NCI-H1417 (cell line): ENCODE measurements around the gene GAST.
"Not testable (repeated sequence)": the region's sequence is repeated elsewhere in the genome, so short reads cannot be mapped to it uniquely, and the experiment has no call there.

Experiments
- DNase-seq, 3 experiments: peaks; one replicate each; lab custom pipeline; 2025; lab: John Stamatoyannopoulos, UW

The GAST gene, protein sequence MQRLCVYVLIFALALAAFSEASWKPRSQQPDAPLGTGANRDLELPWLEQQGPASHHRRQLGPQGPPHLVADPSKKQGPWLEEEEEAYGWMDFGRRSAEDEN

DNA sequence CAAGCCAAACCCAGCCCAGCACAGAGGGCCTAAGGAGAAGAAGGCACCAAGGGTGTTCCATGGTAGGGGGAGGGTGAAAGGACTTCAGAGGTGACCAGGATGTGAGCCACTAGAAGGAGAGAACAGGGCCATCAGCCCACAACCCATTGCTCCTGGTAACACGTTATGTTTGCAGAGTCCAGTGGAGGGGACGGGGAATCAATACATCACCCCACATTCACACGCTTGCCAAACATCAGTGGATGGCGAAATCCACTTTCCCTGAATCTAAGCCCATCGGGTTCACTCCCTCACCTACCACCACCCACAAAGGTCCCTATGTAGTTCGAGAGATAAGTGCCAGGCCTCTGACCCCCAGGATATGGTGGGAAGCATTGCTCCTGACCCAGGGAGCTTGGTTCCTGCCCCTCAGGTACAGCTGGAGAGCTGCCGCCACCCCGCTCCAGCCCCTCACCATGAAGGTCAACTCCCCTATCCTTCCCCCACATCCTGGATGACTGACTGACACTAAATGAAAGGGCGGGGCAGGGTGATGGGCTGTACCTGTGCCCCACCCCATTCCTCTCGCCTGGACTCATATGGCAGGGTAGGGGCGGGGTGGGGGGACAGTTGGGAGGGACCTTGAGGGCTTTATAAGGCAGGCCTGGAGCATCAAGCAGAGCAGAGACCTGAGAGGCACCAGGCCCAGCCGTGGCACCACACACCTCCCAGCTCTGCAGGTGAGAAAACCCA lies at the start of gene GAST:
Gene GAST (plus strand): TSS at position 663 of the 732 bp plus-strand sequence. CDS start 3,106 bp downstream, outside the sequence.
- DNase-seq = no peak

DNA sequence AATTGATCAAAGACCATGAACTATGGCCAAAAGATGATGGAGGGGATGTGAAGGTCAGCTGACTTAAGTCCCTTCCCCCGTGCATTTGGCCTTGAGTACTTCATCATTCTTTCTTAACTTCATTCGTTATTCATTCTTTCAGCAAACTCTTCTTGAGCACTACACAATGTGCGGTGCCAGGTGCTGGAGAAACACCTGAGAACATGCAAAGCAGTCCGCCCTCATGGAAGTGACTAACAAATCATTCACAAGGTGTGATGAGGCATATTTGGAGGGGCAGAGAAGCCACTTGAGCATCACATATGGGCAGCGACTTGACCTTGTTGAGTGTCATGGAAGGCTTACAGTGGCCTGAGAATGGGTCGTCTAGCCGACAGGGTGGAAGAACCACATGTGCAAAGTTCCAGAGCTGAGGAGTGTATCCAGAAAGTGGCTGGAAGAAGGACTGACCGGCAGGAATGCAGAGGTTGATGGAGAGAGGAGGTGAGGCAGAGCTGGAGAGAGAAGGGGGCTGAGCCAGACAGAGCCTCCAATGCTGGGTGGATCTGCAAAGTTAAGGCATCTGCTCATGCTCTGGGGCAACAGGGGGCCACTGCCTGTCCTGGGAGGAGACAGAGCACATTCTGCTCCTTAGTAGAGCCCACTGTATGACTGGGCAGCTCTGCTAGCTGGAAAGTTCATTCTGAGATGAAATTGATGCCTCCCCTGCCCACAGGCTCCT lies 48.5 kb upstream of the GAST start:
- no peak for DNase-seq

DNA sequence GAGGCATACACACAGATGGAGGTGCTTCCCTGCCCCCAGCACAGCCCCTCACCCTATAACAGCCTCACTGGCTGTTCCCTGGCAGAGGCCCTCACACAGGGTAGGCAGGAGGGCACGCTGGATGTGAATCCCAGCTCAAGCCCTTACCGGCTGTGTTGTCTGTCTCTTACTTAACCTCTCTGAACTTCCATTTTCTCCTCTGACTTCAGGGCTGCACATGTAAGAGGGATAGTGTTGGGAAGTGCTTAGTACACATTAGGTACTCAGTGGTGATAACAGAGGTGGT lies 48.0 kb upstream of the GAST start:
- DNase-seq = no peak

DNA sequence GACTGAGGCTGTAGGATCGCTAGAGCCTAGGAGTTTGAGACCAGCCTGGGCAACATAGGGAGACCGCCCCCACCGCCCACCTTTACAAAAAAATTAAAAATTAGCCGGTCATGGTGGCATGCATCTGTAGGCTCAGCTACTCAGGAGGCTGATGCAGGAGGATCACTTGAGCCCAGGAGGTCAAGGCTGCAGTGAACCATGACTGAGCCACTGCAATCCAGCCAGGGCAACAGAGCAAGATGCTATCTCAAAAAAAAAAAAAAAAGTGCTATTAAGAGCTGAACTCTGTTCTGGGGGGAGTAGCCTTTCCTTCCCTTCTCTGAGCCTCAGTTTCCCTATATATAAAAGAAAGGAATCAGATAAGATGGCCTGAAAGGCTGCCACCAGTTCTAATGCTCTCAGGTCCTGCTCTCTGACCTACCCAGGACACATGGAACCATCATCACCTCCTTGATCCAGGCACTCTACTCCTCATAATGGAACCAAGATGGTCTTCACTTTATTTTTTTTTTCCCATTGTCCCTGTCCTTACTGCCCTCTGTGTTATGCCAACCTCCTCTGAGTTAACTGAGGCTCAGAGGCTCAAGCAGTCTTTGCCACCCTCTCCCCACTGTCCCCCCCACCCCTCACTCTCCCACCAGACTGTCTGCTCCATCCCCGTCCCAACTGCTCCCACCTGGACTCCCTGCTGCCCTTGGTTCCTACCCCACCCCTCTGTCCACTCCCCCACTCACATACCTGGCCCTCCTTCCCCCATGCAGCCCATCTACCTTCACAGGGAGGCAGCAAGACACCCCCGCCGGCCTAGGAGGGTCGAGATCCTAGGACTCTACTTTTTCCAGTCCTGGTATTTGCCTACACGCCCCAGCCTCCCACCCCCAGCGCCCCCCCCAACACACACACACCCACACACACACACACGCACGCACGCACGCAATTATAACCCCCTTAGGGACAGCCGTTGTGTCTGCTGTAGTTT lies 47.3 kb upstream of the GAST start:
- DNase-seq = no peak

DNA sequence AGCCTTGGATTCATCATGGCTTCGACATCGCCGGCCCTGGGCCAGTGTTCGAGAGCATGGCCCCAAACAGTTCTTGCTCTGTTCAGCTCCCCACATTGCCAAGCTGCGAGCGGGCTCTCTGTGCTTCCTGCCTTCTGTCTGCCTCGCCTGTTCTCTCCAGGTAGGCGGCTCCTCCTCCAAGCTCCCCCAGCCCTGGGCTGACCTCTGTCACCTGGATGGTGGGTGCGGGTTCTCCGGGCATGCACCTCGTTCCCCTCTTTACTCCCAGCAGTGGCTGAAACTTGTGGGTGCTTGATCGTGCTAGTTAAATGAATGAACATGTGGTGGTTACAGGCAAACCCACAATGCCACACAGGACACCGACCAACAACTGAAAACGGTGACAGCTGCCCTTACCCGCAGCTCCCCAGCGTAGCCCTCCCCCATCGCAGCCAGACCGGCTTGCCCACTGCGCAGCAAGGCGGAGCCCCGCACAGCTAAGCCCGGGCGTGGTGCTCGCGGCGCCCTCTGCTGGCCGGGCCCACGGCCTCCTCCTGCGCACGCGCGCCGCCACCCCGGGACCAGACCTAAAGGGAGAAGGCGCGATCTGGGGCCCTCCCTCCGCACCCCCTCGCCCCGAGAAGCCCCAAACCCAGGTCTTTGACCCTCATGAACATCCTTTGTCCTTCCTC lies 46.4 kb upstream of the GAST start:
- peak; percentile 85 to 93 (median 92) for DNase-seq

DNA sequence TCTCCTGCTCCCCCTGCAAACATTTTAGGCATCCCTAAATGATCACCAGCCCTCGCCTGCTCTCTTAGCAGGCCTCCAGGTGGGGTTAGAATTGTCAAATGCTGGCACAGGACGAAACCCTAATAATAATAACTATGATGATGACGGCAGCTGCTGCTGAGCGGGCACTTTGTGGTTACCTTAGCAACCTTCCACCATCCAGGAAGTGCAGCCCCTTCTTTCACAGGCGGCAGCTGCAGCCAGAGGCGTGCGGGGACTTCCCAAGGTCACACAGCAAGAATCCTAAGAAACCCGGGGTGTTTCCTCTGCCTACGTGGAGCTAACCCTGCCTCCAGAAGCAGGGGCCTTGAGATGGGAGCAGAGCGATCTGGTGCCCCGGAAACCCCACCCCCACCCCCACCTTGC lies 45.9 kb upstream of the GAST start:
- peak; percentile 53 to 93 (median 92) for DNase-seq

DNA sequence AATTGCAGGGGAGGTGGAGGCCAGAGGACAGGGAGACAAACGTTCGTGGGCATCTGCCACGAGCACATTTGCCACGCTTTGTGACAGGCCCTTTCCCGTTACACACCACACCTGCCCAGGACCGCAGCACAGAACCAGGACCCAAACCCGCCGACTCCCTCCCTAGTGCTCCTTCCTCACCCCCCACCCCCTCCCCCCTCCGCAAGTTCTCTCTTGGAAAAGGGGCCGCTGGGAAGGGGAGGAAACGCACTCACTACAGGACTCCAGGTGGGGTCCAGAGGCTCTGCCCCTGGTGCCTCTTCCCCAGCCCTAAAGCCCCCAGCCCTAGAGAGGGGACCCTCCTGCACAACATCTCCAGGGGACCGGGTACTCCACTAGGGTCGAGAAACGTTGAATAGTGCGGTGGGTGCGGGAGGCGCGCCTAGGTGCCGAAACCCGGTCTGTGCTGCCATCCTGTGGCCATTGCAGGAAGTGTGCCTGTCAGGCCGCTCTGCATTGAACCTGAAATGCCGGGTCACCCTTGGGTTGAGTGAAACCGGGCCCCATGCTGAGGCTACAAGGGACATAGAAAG lies 45.3 kb upstream of the GAST start:
- peak; percentile 76 to 86 (median 79) for DNase-seq

DNA sequence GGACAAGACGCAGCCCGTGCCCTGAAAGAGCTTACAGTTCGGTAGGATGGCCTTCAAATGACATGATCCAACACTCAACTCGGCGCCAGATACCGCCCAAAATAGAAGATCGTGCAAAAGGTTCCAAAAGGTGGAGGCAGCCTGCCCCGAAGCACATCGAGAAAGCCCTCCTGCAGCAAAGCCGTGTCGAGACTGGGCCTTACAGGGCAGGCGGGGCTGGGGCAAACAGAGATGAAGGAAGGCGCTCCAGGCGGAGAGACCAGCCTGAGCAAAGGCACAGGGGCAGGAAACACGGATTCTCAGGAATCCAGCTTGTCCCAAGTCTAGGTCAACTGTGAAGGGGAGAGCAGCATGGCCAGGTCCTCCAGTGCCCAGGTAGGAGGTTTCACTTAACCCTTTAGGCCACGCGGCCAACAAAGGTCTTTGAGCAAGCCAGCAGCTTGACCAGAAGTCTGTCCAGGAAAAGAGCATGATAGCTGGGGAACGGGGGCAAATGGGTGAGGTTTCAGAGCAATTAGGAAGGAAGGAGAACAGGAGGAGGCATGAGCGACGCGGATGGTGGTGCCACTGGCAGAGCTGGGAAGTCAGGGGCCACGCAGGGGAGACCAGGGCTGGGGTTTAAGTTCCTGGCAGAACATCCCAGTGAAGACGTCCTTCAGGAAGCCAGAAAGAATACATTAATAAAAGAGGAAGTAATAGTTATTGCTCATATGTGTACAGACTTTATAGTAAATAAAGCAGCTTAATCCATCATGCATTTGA lies 44.7 kb upstream of the GAST start:
- no peak for DNase-seq

DNA sequence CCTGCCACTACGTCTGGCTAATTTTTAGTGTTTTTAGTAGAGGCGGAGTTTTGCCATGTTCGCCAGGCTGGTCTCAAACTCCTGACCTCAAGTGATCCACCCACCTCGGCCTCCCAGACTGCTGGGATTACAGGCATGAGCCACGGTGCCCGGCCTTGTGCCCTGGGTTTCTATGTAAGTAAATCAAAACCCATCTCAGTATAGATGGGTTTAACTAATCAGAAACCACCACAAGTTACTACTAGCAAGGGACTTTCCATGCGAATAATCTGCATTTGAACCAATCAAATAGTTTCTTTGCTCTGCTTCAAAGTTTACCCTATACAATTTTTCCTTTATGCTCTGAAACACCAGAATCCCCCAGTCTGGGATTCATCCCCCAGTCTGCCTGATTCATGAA lies 40.0 kb upstream of the GAST start:
- DNase-seq = no peak

DNA sequence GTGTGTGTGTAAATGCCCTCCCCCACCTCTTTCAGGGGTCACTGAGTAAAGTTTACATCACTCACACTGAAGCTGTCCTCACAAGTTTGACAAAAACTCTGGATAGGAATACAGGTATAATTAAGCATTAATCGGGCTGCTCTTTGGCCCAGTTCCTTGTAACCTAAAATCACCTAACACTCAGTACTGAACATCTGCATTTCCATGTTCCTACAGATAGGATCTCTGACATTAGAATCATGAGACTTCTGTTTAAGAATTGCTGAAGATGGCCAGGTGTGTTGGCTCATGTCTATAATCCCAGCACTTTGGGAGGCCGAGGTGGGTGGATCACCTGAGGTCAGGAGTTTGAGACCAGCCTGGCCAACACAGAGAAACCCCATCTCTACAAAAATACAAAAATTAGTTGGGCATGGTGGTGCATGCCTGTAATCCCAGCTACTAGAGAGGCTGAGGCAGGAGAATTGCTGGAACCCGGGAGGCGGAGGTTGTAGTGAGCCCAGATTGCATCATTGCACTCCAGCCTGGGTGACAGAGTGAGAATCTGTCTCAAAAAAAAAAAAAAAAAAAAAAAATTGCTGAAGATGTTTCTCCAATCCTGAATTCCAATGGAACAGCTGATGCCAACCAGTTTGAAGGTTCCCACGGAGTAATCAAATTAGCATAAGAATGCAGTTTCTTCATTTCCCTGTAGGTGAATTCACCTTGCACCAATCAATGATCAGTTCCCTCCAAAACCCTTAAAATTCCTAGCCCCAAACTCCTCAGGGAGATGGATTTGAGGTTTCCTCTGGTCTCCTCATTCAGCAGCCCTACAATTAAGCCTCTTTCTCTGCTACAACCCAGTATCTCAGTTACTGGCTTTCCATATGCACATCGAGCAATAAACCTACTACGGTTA lies 36.7 kb upstream of the GAST start:
- not testable (repeated sequence) for DNase-seq

DNA sequence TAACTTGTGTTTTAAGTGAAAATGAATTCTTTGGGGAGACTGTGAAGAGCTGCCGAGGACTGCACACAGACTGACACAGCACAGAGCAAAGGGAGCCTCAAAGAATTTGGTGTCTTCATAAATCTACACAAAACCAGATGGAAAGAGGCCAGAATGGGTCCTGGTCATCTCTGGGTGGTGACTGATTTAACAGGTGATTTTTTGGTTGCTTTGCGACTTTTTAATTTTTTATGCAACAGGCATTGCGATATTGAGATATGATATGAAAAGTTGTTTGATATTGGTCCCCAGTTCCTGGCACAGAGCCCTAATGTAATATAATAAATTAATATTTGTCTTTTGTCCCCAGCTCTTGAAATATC lies 36.1 kb upstream of the GAST start:
- no peak for DNase-seq

DNA sequence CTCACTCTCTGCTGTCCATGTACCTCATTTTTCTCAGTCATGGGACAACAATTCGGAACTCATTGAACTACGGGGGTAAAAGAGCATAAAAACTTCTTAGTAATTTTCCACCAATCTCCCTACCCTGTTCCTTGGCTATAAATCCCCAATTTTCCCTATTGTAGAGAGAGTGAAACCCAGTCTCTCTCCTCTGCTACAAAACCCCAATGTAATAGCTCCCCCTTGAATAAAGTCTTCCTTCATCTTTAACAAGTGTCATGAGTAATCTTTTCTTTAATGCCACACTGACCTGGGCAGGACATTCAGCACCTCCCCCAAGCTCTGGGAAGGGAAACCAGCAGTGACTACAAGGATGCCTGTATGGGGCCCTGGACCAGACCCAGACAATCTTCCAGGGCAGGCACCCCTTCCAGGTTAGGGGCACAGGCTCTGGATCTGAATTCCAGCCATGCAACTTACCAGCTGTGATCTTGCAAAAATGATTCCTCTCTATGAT lies 33.7 kb upstream of the GAST start:
- no peak for DNase-seq

DNA sequence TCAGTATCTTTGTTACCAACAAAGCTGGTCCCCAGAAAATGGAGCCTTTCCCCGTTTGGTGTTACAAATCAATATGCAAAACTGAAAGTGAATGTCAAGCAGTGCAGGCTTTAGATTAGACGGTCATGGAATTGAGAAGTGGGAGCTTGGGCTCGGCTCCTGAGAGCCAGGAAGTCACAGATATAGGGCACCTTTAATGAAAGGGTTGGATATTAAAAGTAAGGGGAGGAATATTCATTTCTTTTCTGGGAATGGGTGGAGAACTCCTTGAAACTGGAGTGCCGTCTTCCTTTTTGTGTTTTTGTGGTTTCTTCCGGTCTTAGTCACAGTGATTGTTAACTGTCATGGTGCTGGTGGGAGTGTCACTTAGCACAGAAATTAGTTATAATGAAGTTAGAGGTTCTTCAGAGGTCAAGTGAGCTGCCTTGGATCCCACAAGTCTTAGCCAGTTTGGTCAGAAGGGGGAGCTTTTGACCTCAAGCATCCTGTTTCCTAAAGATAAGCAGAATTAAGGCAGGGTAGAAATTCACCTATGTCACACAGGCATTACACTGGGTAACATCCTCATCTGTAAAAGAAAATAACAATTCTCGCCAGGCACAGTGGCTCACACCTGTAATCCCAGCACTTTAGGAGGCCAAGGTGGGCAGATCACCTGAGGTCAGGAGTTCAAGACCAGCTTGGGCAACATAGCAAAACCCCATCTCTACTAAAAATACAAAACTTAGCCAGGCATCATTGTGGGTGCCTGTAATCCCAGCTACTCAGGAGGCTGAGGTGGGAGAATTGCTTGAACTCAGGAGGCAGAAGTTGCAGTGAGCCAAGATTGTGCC lies 33.0 kb upstream of the GAST start:
- DNase-seq = no peak

DNA sequence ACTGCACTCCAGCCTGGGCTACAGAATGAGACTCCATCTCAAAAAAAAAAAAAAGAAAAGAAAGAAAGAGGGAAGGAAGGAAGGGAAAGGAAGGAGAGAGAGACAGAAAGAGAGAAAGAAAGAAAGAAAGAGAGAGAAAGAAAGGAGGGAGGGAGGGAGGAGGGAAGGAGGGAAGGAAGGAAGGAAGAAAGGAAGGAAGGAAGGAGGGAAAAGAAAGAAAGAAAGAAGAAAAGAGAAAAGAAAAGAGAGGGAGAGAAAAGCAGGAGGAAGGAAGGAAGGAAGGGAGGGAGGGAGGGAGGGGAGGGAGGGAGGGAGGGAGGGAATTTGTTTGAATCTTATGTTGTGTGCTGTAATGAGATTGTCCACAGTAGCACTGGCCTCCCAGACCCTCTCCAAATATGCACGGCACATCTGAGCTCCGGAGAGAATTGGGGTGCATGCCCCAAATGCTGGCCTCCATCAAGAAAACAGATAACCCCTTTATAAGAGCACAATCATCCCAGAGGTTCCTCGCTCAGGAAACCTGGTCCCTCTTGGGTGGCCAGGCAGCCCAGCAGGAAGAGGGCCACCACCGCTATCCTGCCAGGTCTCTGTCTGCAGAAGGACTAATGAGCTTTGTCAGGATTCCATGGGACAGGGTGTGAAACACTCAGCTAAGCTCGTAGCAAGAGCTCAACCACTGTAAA lies 32.2 kb upstream of the GAST start:
- DNase-seq = peak in 1 of 3 experiments; percentile 52

DNA sequence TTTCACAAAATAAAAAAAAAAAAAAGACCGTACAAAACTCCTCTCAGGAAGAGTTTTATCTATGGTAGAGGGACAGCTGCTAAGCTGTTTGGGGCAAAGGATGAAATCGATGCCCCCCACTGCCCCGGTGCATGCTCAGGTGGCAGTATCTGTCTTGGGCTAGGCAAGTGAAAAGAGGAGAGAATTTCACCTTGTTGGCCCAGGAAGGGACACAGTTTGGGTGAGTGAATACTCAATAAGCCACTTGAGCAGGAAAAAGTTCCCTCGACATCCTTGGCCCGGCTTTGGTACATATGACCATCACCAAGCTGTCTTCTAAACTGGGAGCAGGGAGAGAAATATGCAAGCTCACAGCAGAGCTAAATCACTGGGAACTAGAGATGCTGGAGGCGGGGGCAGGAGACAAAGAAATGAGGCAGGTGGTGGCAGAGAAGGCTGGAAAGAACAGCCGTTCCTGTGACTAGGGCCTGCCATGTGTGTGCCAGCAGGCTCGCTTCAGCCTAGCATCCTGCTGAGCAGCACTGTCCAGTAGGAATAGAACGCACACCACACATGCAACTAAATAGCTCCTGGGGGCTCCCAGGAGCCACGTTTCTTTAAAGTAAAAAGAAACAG lies 31.6 kb upstream of the GAST start:
- DNase-seq = peak in 2 of 3 experiments; percentile 57 to 84

DNA sequence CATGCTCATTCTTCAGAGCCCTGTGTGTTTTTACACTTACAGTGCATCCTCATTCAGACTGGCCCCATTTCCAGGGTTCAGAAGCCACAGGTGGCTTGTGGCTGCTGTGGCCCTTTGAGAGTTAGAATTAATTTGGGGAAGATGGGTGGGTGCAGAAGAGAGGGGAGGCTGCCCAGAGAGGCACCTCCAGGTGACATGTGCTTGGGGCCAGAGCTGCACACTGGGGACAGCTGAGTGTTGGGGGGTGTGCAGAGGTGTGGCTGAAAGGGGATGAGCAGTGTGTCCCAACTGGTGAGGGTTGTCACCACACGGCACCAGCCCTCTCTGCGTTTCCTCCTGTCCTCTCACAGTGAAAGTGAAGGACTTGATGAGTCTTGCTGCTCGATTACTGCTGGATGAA lies 30.4 kb upstream of the GAST start:
- DNase-seq = no peak

DNA sequence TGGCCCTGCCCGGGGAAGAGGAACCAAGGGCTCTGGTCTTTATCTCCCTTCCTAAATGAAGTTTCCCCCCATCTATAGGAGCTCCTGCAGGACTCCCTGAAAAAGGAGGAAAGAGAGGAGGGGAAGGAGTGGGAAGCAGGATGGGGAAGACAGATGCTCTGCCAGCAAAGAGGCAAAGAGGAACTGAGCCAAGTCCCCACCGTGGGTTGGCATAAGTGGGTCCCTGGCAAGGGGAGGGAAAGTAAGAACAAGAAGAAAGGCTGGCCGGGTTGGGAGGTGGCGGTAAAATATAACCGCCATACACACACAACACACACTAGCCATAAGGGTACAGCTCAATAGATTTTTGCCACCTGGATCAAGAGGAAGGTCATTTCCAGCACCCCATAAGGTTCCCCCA lies 29.5 kb upstream of the GAST start:
- DNase-seq = no peak
